ENCODE measurements around the gene PROCA1. TPM values are rescaled to one million over a fixed set of nuclear protein-coding genes. Genes with fewer than 3 reads are reported as not detected.
"Not testable (repeated sequence)": the region's sequence is repeated elsewhere in the genome, so short reads cannot be mapped to it uniquely, and the experiment has no call there.

The PROCA1 gene
- total RNA-seq, 1 donor from 2014 or later: 12.5 TPM

- peaks cover 6% of the 10 kb centered on the region for H3K27me3 Mint-ChIP-seq (ENCODE audit: low read depth)
- peaks cover 12% of the 10 kb centered on the region for H3K4me1 Mint-ChIP-seq
- no peaks in the 10 kb centered on the region for H3K36me3 Mint-ChIP-seq (ENCODE audit: low read depth)
- H3K9me3 Mint-ChIP-seq: no peaks in the 10 kb centered on the region
- TF ChIP-seq, protein P1, sequence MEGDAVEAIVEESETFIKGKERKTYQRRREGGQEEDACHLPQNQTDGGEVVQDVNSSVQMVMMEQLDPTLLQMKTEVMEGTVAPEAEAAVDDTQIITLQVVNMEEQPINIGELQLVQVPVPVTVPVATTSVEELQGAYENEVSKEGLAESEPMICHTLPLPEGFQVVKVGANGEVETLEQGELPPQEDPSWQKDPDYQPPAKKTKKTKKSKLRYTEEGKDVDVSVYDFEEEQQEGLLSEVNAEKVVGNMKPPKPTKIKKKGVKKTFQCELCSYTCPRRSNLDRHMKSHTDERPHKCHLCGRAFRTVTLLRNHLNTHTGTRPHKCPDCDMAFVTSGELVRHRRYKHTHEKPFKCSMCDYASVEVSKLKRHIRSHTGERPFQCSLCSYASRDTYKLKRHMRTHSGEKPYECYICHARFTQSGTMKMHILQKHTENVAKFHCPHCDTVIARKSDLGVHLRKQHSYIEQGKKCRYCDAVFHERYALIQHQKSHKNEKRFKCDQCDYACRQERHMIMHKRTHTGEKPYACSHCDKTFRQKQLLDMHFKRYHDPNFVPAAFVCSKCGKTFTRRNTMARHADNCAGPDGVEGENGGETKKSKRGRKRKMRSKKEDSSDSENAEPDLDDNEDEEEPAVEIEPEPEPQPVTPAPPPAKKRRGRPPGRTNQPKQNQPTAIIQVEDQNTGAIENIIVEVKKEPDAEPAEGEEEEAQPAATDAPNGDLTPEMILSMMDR (conservative IDR thresholded peaks at IDR 0.05): no peak
- H3K4me3 Mint-ChIP-seq: no peak overlapping the region
- H3K27ac Mint-ChIP-seq (ENCODE audit: unreplicated experiment): no peak overlapping the region
- DNase-seq (ENCODE audit: low read depth, low spot score): no peak
Measured at GRCh38 chr17:28740406-28741357, 29.0 kb upstream of the PROCA1 start.

DNA sequence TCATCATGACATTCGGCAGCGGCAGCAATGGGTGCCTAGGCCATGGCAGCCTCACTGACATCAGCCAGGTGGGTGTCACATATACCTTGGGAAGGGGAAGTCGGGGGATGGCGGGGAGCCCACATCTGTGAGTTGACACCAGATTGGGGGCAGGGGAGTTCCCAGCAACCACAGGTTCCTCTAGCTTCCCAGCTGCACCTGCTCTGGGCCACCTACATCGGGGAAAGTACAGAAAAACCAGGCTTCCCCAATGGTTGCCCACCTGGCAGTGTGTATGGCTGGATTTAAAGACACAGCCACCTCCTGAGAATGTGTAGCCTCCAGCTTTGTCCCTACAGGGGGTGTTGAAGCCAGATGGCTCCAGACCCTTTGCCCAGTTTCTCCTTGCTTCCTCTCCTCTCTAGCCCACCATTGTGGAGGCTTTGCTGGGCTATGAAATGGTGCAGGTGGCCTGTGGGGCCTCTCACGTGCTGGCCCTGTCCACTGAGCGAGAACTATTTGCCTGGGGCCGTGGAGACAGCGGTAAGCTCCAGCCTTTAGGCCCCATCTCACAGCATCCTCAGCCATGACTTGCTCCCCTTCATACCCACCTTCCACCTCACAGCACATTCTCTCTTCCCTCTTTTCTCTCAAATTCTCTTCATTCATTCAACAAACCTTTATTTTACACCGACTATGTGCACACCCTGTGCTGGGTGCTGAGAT, 27.1 kb upstream of the PROCA1 start:
- Mint-ChIP-seq H3K4me1 (peaks cover 6% of the 10 kb centered on the region), H3K36me3 (ENCODE audit: low read depth) (no peaks in the 10 kb centered on the region), H3K4me3 (peak overlapping the region; percentile 23), H3K27ac (ENCODE audit: unreplicated experiment) (peak overlapping the region; percentile 52), H3K9me3 (no peaks in the 10 kb centered on the region), H3K27me3 (ENCODE audit: low read depth) (peaks cover 3% of the 10 kb centered on the region)
- TF ChIP-seq, protein P1 (conservative IDR thresholded peaks at IDR 0.05): no peak
- no peak for DNase-seq (ENCODE audit: low read depth, low spot score)

- Mint-ChIP-seq H3K36me3 (ENCODE audit: low read depth) (no peaks in the 10 kb centered on the region), H3K27ac (ENCODE audit: unreplicated experiment) (peak overlapping the region; percentile 52), H3K9me3 (no peaks in the 10 kb centered on the region), H3K4me3 (peak overlapping the region; percentile 19), H3K4me1 (peaks cover 8% of the 10 kb centered on the region), H3K27me3 (ENCODE audit: low read depth) (peaks cover under 1% of the 10 kb centered on the region)
- TF ChIP-seq, protein P1 (conservative IDR thresholded peaks at IDR 0.05): no peak
- DNase-seq (ENCODE audit: low read depth, low spot score): no peak
Measured at GRCh38 chr17:28737770-28738679, 26.3 kb upstream of the PROCA1 start.

DNA sequence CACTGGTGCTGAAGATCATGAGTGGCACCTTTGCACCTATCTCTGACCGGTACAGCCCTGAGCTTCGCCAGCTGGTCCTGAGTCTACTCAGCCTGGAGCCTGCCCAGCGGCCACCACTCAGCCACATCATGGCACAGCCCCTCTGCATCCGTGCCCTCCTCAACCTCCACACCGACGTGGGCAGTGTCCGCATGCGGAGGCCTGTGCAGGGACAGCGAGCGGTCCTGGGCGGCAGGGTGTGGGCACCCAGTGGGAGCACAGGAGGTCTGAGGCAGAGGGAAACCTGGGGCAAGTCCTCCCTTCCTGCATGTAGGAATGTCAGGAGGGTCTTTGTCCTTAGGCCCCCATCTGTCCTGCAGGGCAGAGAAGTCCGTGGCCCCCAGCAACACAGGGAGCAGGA, 25.6 kb upstream of the PROCA1 start:
- Mint-ChIP-seq H3K36me3 (ENCODE audit: low read depth) (no peaks in the 10 kb centered on the region), H3K4me1 (peaks cover 5% of the 10 kb centered on the region), H3K4me3 (no peak overlapping the region), H3K27ac (ENCODE audit: unreplicated experiment) (no peak overlapping the region), H3K9me3 (no peaks in the 10 kb centered on the region), H3K27me3 (ENCODE audit: low read depth) (no peaks in the 10 kb centered on the region)
- DNase-seq (ENCODE audit: low read depth, low spot score): no peak
- TF ChIP-seq, protein P1 (conservative IDR thresholded peaks at IDR 0.05): no peak

GRCh38 chr17:28735913-28736769, 24.5 kb upstream of the PROCA1 start:
- not testable (repeated sequence) for H3K4me3 Mint-ChIP-seq; H3K27ac Mint-ChIP-seq (ENCODE audit: unreplicated experiment); H3K27me3 Mint-ChIP-seq (ENCODE audit: low read depth); DNase-seq (ENCODE audit: low read depth, low spot score); H3K9me3 Mint-ChIP-seq; H3K36me3 Mint-ChIP-seq (ENCODE audit: low read depth); H3K4me1 Mint-ChIP-seq
